Measurements from ENCODE around the gene CCDC172. TPM values are rescaled to one million over a fixed set of nuclear protein-coding genes. Genes with fewer than 3 reads are reported as not detected.

Gene CCDC172
- total RNA-seq, 4 donors from 2014 or later = not detected

GRCh38 chr10:116355341-116355740 lies 31.1 kb downstream of the CCDC172 start:
- Histone ChIP-seq H3K27me3 (no peaks in the 10 kb centered on the region), H3K27ac (no peak overlapping the region), H3K36me3 (no peaks in the 10 kb centered on the region), H3K9me3 (no peaks in the 10 kb centered on the region), H3K4me3 (no peak overlapping the region), H3K4me1 (no peaks in the 10 kb centered on the region)
- intact Hi-C loops (cut with DNase I; ENCODE audit: low total_unique reads) = no loop called here
- no peak for TF ChIP-seq POLR2A (IDR thresholded peaks at IDR 0.05)
- no peak for TF ChIP-seq CTCF (IDR thresholded peaks at IDR 0.05)
- no peak for DNase-seq

GRCh38 chr10:116356833-116357232 lies 32.6 kb downstream of the CCDC172 start:
- Histone ChIP-seq H3K4me1 (no peaks in the 10 kb centered on the region), H3K36me3 (no peaks in the 10 kb centered on the region), H3K27ac (no peak overlapping the region), H3K9me3 (no peaks in the 10 kb centered on the region), H3K4me3 (no peak overlapping the region), H3K27me3 (no peaks in the 10 kb centered on the region)
- DNase-seq = no peak
- TF ChIP-seq CTCF (IDR thresholded peaks at IDR 0.05) (no peak), POLR2A (IDR thresholded peaks at IDR 0.05) (no peak)
- intact Hi-C loops (cut with DNase I; ENCODE audit: low total_unique reads) = no loop called here

GRCh38 chr10:116364868-116365267 lies 40.6 kb downstream of the CCDC172 start:
- Histone ChIP-seq H3K4me1 (no peaks in the 10 kb centered on the region), H3K9me3 (no peaks in the 10 kb centered on the region), H3K27me3 (no peaks in the 10 kb centered on the region), H3K27ac (no peak overlapping the region), H3K36me3 (no peaks in the 10 kb centered on the region), H3K4me3 (no peak overlapping the region)
- TF ChIP-seq CTCF (IDR thresholded peaks at IDR 0.05) = no peak
- no peak for TF ChIP-seq POLR2A (IDR thresholded peaks at IDR 0.05)
- no peak for DNase-seq
- intact Hi-C loops (cut with DNase I; ENCODE audit: low total_unique reads) = no loop called here

GRCh38 chr10:116371737-116372136 lies 47.5 kb downstream of the CCDC172 start:
- no peak overlapping the region for H3K4me3 ChIP-seq

GRCh38 chr10:116382290-116382689 lies 58.0 kb downstream of the CCDC172 start:
- no peak overlapping the region for H3K4me3 ChIP-seq
- no peaks in the 10 kb centered on the region for H3K36me3 ChIP-seq
- intact Hi-C loops (cut with DNase I; ENCODE audit: low total_unique reads) = no loop called here
- H3K27me3 ChIP-seq = no peaks in the 10 kb centered on the region
- TF ChIP-seq CTCF (IDR thresholded peaks at IDR 0.05) = no peak
- TF ChIP-seq POLR2A (IDR thresholded peaks at IDR 0.05) = no peak
- no peak for DNase-seq
- H3K27ac ChIP-seq = no peak overlapping the region
- no peaks in the 10 kb centered on the region for H3K9me3 ChIP-seq
- no peaks in the 10 kb centered on the region for H3K4me1 ChIP-seq

More at GRCh38 chr10:116371737-116372136, 47.5 kb downstream of the CCDC172 start:
- no peak overlapping the region for H3K27ac ChIP-seq
- H3K9me3 ChIP-seq = no peaks in the 10 kb centered on the region
- DNase-seq = no peak
- no peaks in the 10 kb centered on the region for H3K27me3 ChIP-seq
- H3K4me1 ChIP-seq = no peaks in the 10 kb centered on the region
- H3K36me3 ChIP-seq = no peaks in the 10 kb centered on the region
- intact Hi-C loops (cut with DNase I; ENCODE audit: low total_unique reads) = no loop called here
- TF ChIP-seq POLR2A (IDR thresholded peaks at IDR 0.05) = no peak
- TF ChIP-seq CTCF (IDR thresholded peaks at IDR 0.05) = no peak

Measured in uterus (tissue), 4 donors.